HepG2 (cell line): ENCODE results near the gene B4GALT3. TPM values are rescaled to one million over a fixed set of nuclear protein-coding genes. Genes with fewer than 3 reads are reported as not detected.

Experiments
- DNMT3B ChIP-seq: conservative IDR thresholded peaks from 2 replicates; pipeline ENCODE4 v1.6.1; 2016; ENCODE audit warnings: missing biosample characterization, control low read depth
- E2F5 ChIP-seq: sonication (generic); formaldehyde crosslinking; conservative IDR thresholded peaks from 2 replicates; pipeline ENCODE4 v1.4.0; 2020; ENCODE audit warnings: missing genetic modification reagents
- ELF4 ChIP-seq: sonication (generic); formaldehyde crosslinking; IDR thresholded peaks from 2 replicates; pipeline ENCODE4 v1.5.0; 2020; ENCODE audit warnings: missing genetic modification reagents, mild to moderate bottlenecking, moderate library complexity, borderline replicate concordance
- HNRNPLL ChIP-seq: fragments of 200-400 bp; formaldehyde crosslinking; IDR thresholded peaks from 2 replicates; pipeline ENCODE4 v1.6.1; 2017; ENCODE audit warnings: mild to moderate bottlenecking, low read depth, low read length; ENCODE audit not compliant: poor library complexity, severe bottlenecking
- KMT2A ChIP-seq: sonication (generic); formaldehyde crosslinking; IDR thresholded peaks from 2 replicates; pipeline ENCODE4 v1.4.0; 2020; ENCODE audit warnings: missing genetic modification reagents
- MAF1 ChIP-seq: sonication (generic); formaldehyde crosslinking; IDR thresholded peaks from 2 replicates; pipeline ENCODE4 v1.5.0; 2020; ENCODE audit warnings: missing genetic modification reagents, borderline replicate concordance
- MTERF4 ChIP-seq: sonication (generic); formaldehyde crosslinking; IDR thresholded peaks from 2 replicates; pipeline ENCODE4 v1.8.0; 2023; ENCODE audit warnings: mild to moderate bottlenecking, missing genetic modification reagents
- ONECUT2 ChIP-seq: sonication (generic); formaldehyde crosslinking; IDR thresholded peaks from 2 replicates; pipeline ENCODE4 v1.4.0; 2020; ENCODE audit warnings: missing genetic modification reagents
- RXRA ChIP-seq: sonication (generic); formaldehyde crosslinking; IDR thresholded peaks from 2 replicates; pipeline ENCODE4 v1.5.1; 2020; ENCODE audit warnings: missing genetic modification reagents
- SIN3B ChIP-seq: fragments of 150-350 bp; IDR thresholded peaks from 2 replicates; pipeline ENCODE4 v1.6.1; 2014; ENCODE audit warnings: low read length
- SP5 ChIP-seq: IDR thresholded peaks from 2 replicates; pipeline ENCODE4 v1.6.1; 2016; ENCODE audit warnings: low read depth, borderline replicate concordance
- ZBTB3 ChIP-seq: sonication (generic); formaldehyde crosslinking; IDR thresholded peaks from 2 replicates; pipeline ENCODE4 v1.4.0; 2020; ENCODE audit warnings: low read depth, mild to moderate bottlenecking, moderate library complexity, missing genetic modification reagents, borderline replicate concordance
- ZFP90 ChIP-seq: sonication (generic); formaldehyde crosslinking; IDR thresholded peaks from 2 replicates; pipeline ENCODE4 v1.8.0; 2022; ENCODE audit warnings: missing genetic modification reagents, mild to moderate bottlenecking, inconsistent platforms, borderline replicate concordance
- ZFY ChIP-seq: sonication (generic); formaldehyde crosslinking; IDR thresholded peaks from 2 replicates; pipeline ENCODE4 v1.4.0; 2020; ENCODE audit warnings: missing genetic modification reagents
- ZMYM2 ChIP-seq: sonication (generic); formaldehyde crosslinking; IDR thresholded peaks from 2 replicates; pipeline ENCODE4 v1.8.0; 2022; ENCODE audit warnings: mild to moderate bottlenecking, missing genetic modification reagents
- ZNF207 ChIP-seq: fragments of 450-650 bp; IDR thresholded peaks from 2 replicates; pipeline ENCODE4 v1.6.1; 2016; ENCODE audit warnings: antibody characterized with exemption, borderline replicate concordance
- ZNF276 ChIP-seq: sonication (generic); formaldehyde crosslinking; IDR thresholded peaks from 2 replicates; pipeline ENCODE4 v1.4.0; 2020; ENCODE audit warnings: mild to moderate bottlenecking, low read depth, missing genetic modification reagents
- ZNF350 ChIP-seq: sonication (generic); formaldehyde crosslinking; IDR thresholded peaks from 2 replicates; pipeline ENCODE4 v1.4.0; 2020; ENCODE audit warnings: mild to moderate bottlenecking, low read depth, missing genetic modification reagents, borderline replicate concordance
- ZNF569 ChIP-seq: sonication (generic); formaldehyde crosslinking; IDR thresholded peaks from 2 replicates; pipeline ENCODE4 v1.5.0; 2020; ENCODE audit warnings: mild to moderate bottlenecking, missing genetic modification reagents, moderate library complexity, borderline replicate concordance
- ZNF7 ChIP-seq: IDR thresholded peaks from 2 replicates; pipeline ENCODE4 v1.6.1; 2016; ENCODE audit warnings: missing biosample characterization, missing genetic modification reagents
- polyA plus RNA-seq, 8 experiments: library from polyadenylated mRNA; depleted of rRNA in 3 of 8; stranded (reverse) in 7 of 8; unstranded in 1 of 8; fragments of >200 nt; fragmentation: Illumina TruSeq in 4 of 8; extraction: Trizol in 4 of 8; gene quantifications; 2 replicates each; pipeline versions ENCODE4 v1.2.1 to v1.2.3, GENCODE V29; 2011 to 2016; ENCODE audit warnings: low read depth in 4 of 8, missing spikeins in 1 of 8, mixed read lengths in 1 of 8; ENCODE audit not compliant: insufficient read depth in 1 of 8
- total RNA-seq, 5 experiments: library from RNA; depleted of rRNA; stranded (reverse); fragments of >200 nt; fragmentation: Illumina TruSeq; extraction: Trizol; gene quantifications; 2 replicates each; pipeline ENCODE4 v1.2.3, GENCODE V29; 2016; ENCODE audit warnings: low read depth in 1 of 5
- TF ChIP-seq, protein P1 (sequence below): sonication (generic); formaldehyde crosslinking; IDR thresholded peaks from 2 replicates; pipeline ENCODE4 v1.8.0; 2022; ENCODE audit warnings: missing genetic modification reagents, mild to moderate bottlenecking, moderate library complexity, borderline replicate concordance
- TF ChIP-seq, protein P2 (sequence below): sonication (generic); formaldehyde crosslinking; IDR thresholded peaks from 2 replicates; pipeline ENCODE4 v1.4.0; 2020; ENCODE audit warnings: missing genetic modification reagents

Gene B4GALT3
- total and polyA plus RNA-seq, 2 of the 13 experiments (the other 11 are each of a cell fraction or from before 2014, with no cell fraction given): 35.6 to 40.4 TPM

DNA sequence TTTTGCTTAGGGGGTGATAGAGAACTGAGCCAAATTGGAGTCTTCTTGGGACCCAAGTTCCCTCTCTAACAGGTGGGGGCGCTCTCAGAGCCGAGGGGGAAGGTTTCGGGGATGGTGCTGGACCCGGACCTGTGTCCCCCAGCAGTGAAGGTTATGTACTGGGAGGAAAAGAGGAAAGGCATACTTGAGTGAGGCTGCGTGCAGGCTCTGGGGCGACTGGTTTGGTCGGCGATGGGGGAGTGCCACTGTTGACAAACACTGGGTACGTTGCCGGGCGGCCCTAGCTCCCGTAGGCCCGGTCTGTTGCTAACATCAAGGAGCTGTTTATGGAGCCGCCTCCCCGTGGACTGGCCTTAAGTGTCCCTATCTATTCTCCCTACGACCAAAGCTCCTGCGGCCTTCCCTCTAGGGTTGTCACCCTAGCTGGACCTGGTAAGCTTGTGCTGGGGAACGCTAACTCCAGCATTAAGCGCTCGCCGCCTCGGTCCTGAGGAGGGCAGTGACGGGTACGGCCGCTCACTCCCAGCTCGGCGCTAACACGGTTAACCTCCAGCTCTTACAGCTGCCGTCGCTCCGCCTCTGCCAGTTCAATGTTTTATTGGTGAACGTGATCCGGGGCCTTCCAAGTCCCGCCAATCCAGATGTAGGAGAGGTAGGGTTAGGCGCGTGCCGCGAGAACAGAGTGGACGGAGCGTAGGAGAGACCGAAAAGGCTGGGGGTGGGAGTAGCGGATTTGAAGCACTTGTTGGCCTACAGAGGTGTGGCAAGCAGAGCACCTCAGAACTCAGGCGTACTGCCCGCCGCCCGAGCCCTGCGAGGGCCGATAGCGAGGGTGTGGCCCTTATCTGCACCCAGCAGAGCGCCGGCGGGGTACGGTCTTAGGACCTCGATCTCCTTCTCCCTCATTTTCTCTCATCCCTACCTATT is 11.3 kb downstream of the B4GALT3 start, which contains the start of gene PPOX (continued):
- TF ChIP-seq SP5 (CRISPR knock-in tag): 0 out of 2 replicates have a peak, but pooled peaks have one; percentile 42
- no peak for TF ChIP-seq MTERF4 (CRISPR knock-in tag)
- TF ChIP-seq, protein P1, sequence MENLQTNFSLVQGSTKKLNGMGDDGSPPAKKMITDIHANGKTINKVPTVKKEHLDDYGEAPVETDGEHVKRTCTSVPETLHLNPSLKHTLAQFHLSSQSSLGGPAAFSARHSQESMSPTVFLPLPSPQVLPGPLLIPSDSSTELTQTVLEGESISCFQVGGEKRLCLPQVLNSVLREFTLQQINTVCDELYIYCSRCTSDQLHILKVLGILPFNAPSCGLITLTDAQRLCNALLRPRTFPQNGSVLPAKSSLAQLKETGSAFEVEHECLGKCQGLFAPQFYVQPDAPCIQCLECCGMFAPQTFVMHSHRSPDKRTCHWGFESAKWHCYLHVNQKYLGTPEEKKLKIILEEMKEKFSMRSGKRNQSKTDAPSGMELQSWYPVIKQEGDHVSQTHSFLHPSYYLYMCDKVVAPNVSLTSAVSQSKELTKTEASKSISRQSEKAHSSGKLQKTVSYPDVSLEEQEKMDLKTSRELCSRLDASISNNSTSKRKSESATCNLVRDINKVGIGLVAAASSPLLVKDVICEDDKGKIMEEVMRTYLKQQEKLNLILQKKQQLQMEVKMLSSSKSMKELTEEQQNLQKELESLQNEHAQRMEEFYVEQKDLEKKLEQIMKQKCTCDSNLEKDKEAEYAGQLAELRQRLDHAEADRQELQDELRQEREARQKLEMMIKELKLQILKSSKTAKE (CRISPR knock-in tag): no peak
- peak; percentile 72 for TF ChIP-seq ZFP90 (CRISPR knock-in tag)
- TF ChIP-seq ZFY: peak; percentile 81
- TF ChIP-seq ZMYM2 (CRISPR knock-in tag): no peak
- no peak for TF ChIP-seq ZBTB3
- TF ChIP-seq ZNF7 (CRISPR knock-in tag): no peak
- peak; percentile 53; the same call in 1 of the 2 replicates for TF ChIP-seq ZNF350 (CRISPR knock-in tag)
- peak; percentile 82; the same call in 1 of the 2 replicates for TF ChIP-seq KMT2A (CRISPR knock-in tag)
- TF ChIP-seq MAF1: no peak
- no peak for TF ChIP-seq ZNF276
- no peak; the same call in 1 of the 2 replicates for TF ChIP-seq DNMT3B (CRISPR knock-in tag)
- TF ChIP-seq ZNF569 (CRISPR knock-in tag): 0 out of 2 replicates have a peak, but pooled peaks have one; percentile 72
- TF ChIP-seq, protein P2, sequence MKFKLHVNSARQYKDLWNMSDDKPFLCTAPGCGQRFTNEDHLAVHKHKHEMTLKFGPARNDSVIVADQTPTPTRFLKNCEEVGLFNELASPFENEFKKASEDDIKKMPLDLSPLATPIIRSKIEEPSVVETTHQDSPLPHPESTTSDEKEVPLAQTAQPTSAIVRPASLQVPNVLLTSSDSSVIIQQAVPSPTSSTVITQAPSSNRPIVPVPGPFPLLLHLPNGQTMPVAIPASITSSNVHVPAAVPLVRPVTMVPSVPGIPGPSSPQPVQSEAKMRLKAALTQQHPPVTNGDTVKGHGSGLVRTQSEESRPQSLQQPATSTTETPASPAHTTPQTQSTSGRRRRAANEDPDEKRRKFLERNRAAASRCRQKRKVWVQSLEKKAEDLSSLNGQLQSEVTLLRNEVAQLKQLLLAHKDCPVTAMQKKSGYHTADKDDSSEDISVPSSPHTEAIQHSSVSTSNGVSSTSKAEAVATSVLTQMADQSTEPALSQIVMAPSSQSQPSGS (CRISPR knock-in tag): no peak
- no peak for TF ChIP-seq ELF4 (CRISPR knock-in tag)
- TF ChIP-seq HNRNPLL: peak; percentile 55
- TF ChIP-seq SIN3B: no peak
- TF ChIP-seq RXRA (CRISPR knock-in tag): no peak
- no peak for TF ChIP-seq ZNF207
- TF ChIP-seq E2F5 (CRISPR knock-in tag): no peak
- TF ChIP-seq ONECUT2 (CRISPR knock-in tag): no peak
